Stimulated activated CD4-positive, alpha-beta T cell treated with anti-CD3 and anti-CD28 coated beads, Interleukin-2, amount 100 ng/mL, for 24 hours (primary cell): Measurements from ENCODE around the gene ZNF514.
"Not testable (repeated sequence)": the region's sequence is repeated elsewhere in the genome, so short reads cannot be mapped to it uniquely, and the experiment has no call there.

ENCODE experiments used
- DNase-seq, 2 donors: peaks; one replicate each; pipeline ENCODE4 v3.0.0-alpha.2; 2020

Gene ZNF514

GRCh38 chr2:95122197-95122551, 37.5 kb downstream of the ZNF514 start:
- DNase-seq = no peak

- peak; percentile 93 to 94 for DNase-seq
These were observed 38.0 kb downstream of the ZNF514 start, which contains the start of gene MRPS5 for GRCh38 chr2:95121407-95122196. TSS of gene MRPS5 (minus strand) at chr2:95121808. CDS start at chr2:95121791, 17 bp downstream.

- DNase-seq = no peak
These were observed 38.6 kb downstream of the ZNF514 start for GRCh38 chr2:95121093-95121406.

GRCh38 chr2:95115418-95115817, 44.2 kb downstream of the ZNF514 start:
- peak; percentile 74 for DNase-seq

GRCh38 chr2:95113464-95113863, 46.2 kb downstream of the ZNF514 start:
- no peak for DNase-seq

- DNase-seq = no peak
These were observed 49.3 kb downstream of the ZNF514 start for GRCh38 chr2:95110395-95110794.

- DNase-seq = no peak
These were observed 50.4 kb downstream of the ZNF514 start for GRCh38 chr2:95109260-95109659.

- DNase-seq = no peak
These were observed 53.6 kb downstream of the ZNF514 start for GRCh38 chr2:95106081-95106480.

GRCh38 chr2:95104606-95105005, 55.0 kb downstream of the ZNF514 start:
- DNase-seq = no peak

- no peak for DNase-seq
These were observed 59.7 kb downstream of the ZNF514 start for GRCh38 chr2:95099910-95100309.

GRCh38 chr2:95098273-95098672, 61.4 kb downstream of the ZNF514 start:
- DNase-seq = not testable (repeated sequence)
